RWPE1 (cell line): Measurements from ENCODE around the gene LRRIQ3.

ENCODE experiments used
- CTCF ChIA-PET: fragments of 350-600 bp; sonication (Branson Sonifier 250); formaldehyde crosslinking; extraction: SDS; loops from one replicate; lab custom pipeline; 2021; lab: Yijun Ruan, JAX
- POLR2A ChIA-PET: fragments of 400-600 bp; formaldehyde crosslinking; extraction: SDS; loops from one replicate; lab custom pipeline; 2020; ENCODE audit warnings: antibody characterized with exemption; ENCODE audit not compliant: low non-redundant PET; lab: Yijun Ruan, JAX
- DNase-seq: peaks from one replicate; pipeline ENCODE4 v3.0.0; 2012; ENCODE audit warnings: low spot score
- H3K27ac ChIP-seq: fragments of 450-650 bp; 2 replicates; pipeline ENCODE4 v1.5.1; 2017
- CTCF ChIP-seq: fragments of 450-650 bp; conservative IDR thresholded peaks from 2 replicates; pipeline ENCODE4 v1.5.1; 2017; ENCODE audit warnings: low read depth, mild to moderate bottlenecking

LRRIQ3 gene

GRCh38 chr1:74235153-74235552, 37.2 kb upstream of the LRRIQ3 start, which contains the start of gene TNNI3K:
Gene TNNI3K (plus strand): TSS chr1:74235387. CDS start chr1:74235452, 65 bp downstream.
- no peak for TF ChIP-seq CTCF
- CTCF ChIA-PET: no interaction called here
- no peak for DNase-seq
- H3K27ac ChIP-seq: no peak within 1 kb of the TSS
- POLR2A ChIA-PET: no interaction called here

- no peak for TF ChIP-seq CTCF
- ChIA-PET CTCF (interaction anchor here (0.5 kb wide), 1 partner anchor 46 kb away, joined by 4 read pairs; no protein-coding TSS in a partner anchor), POLR2A (no interaction called here)
- no peak overlapping the region for H3K27ac ChIP-seq
- DNase-seq: no peak
Measured at GRCh38 chr1:74223453-74223852, 25.5 kb upstream of the LRRIQ3 start.

- ChIA-PET CTCF (no interaction called here), POLR2A (no interaction called here)
- peak; percentile 1 for DNase-seq
- no peak for TF ChIP-seq CTCF
- H3K27ac ChIP-seq: no peak overlapping the region
Measured at GRCh38 chr1:74222701-74223100, 24.7 kb upstream of the LRRIQ3 start.

- ChIA-PET POLR2A (no interaction called here), CTCF (no interaction called here)
- no peak for DNase-seq
Measured at GRCh38 chr1:74215229-74215628, 17.3 kb upstream of the LRRIQ3 start.

GRCh38 chr1:74205266-74205665, 7.3 kb upstream of the LRRIQ3 start:
- ChIA-PET POLR2A (no interaction called here), CTCF (interaction anchor here (0.6 to 1.0 kb wide), 2 partner anchors 11 to 121 kb away, joined by 3 to 4 read pairs; no protein-coding TSS in a partner anchor)
- H3K27ac ChIP-seq: no peak overlapping the region
- TF ChIP-seq CTCF: no peak
- DNase-seq: no peak

More at GRCh38 chr1:74215229-74215628, 17.3 kb upstream of the LRRIQ3 start:
- no peak for TF ChIP-seq CTCF
- no peak overlapping the region for H3K27ac ChIP-seq

- no peak for TF ChIP-seq CTCF
- POLR2A ChIA-PET: no interaction called here
- CTCF ChIA-PET: no interaction called here
- no peak for DNase-seq
- no peak overlapping the region for H3K27ac ChIP-seq
Measured at GRCh38 chr1:74199504-74199903, 1.5 kb upstream of the LRRIQ3 start.
